ENCODE results near the gene PPP1R2. TPM values are rescaled to one million over a fixed set of nuclear protein-coding genes. Genes with fewer than 3 reads are reported as not detected.

The PPP1R2 gene
- total and polyA plus RNA-seq, 9 of the 15 experiments (the other 6 are each of a cell fraction or from before 2014, with no cell fraction given) = 9.4 to 115 (median 40.3) TPM

DNA sequence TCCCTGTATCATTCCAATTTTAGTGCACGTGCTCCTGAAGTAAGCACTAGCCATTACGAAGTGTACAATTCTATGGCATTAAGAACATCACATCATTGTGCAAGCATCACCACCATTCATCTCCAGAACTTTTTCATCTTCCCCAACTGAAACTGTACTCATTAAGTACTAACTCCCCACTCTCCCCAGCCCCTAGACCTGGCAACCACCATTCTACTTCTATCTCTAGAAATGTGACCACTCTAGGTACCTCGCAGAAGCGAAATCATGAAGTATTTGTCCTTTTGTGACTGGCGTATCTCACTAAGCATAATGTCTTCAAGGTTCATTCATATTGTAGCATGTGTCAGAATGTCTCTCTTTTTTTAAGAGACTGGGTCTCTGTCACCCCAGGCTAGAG, 11.4 kb downstream of the PPP1R2 start:
- peaks cover 29% of the 10 kb centered on the region for H3K79me2 ChIP-seq (ENCODE audit: control insufficient read depth, insufficient read depth, low read length)
- FAIRE-seq = no peak
- H4K20me1 ChIP-seq (replicated peaks; ENCODE audit: control insufficient read depth, insufficient read depth, low read length) = no peaks in the 10 kb centered on the region
- POLR2A ChIA-PET = interaction anchor here (2.2 kb wide), 1 partner anchor 12 kb away, joined by 11 read pairs; the partner anchor contains the start of gene PPP1R2
- peaks cover 10% of the 10 kb centered on the region; the same call in 2 of the 3 replicates for H3K36me3 ChIP-seq (ENCODE audit: control insufficient read depth, insufficient read depth, low read length)
- no peak overlapping the region for H2AFZ ChIP-seq (ENCODE audit: low read depth, low read length)
- no peaks in the 10 kb centered on the region for H3K27me3 ChIP-seq (ENCODE audit: control insufficient read depth in 2 of 2, insufficient read depth in 2 of 2, low read length in 2 of 2)
- no TSS peak for BruUV-seq (replicated peaks)
- peaks cover 2 to 3% of the 10 kb centered on the region in 2 experiments; a peak in 1 of 5 replicates for H3K4me1 ChIP-seq (replicated peaks in 1 of 2; ENCODE audit: control insufficient read depth in 2 of 2, insufficient read depth in 2 of 2, low read length in 2 of 2)
- no peak overlapping the region for H3K4me3 ChIP-seq
- no peak overlapping the region for H3K4me2 ChIP-seq (ENCODE audit: insufficient read depth, low read length)
- H3K9me3 ChIP-seq (replicated peaks; ENCODE audit: control insufficient read depth, insufficient read depth, low read depth, low read length) = no peaks in the 10 kb centered on the region
- intact Hi-C loops (cut with micrococcal nuclease) (no loop called here), in situ Hi-C loops (cut with MboI) (no loop called here)
- no peak for ATAC-seq
- CTCF ChIA-PET (ENCODE audit: low intra/inter-chr PET ratio) = no interaction called here
- no peaks in the 10 kb centered on the region for H3K9me1 ChIP-seq (ENCODE audit: control insufficient read depth, insufficient read depth, low read length)
- 95% methylated on average over 5 of the region's 5 CpGs for WGBS (ENCODE audit: insufficient coverage, low coverage, missing lambda C conversion rate)
- H3K27ac ChIP-seq (ENCODE audit: extremely low read depth, low read depth, low read length) = no peak overlapping the region
- H3K9ac ChIP-seq (ENCODE audit: insufficient read depth in 1 of 2, low read depth in 2 of 2, low read length in 2 of 2) = no peak overlapping the region
- no peak for DNase-seq (ENCODE audit: extremely low read depth in 1 of 4, low spot score in 3 of 4)
- TF ChIP-seq, protein P1, sequence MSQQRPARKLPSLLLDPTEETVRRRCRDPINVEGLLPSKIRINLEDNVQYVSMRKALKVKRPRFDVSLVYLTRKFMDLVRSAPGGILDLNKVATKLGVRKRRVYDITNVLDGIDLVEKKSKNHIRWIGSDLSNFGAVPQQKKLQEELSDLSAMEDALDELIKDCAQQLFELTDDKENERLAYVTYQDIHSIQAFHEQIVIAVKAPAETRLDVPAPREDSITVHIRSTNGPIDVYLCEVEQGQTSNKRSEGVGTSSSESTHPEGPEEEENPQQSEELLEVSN (IDR thresholded peaks at IDR 0.05; ENCODE audit: borderline replicate concordance in 1 of 2, extremely low read depth in 1 of 2, insufficient read depth in 1 of 2, insufficient read length in 1 of 2, low read depth in 1 of 2, low read length in 1 of 2, poor library complexity in 1 of 2, severe bottlenecking in 1 of 2) = no peak
- TF ChIP-seq, protein P2, sequence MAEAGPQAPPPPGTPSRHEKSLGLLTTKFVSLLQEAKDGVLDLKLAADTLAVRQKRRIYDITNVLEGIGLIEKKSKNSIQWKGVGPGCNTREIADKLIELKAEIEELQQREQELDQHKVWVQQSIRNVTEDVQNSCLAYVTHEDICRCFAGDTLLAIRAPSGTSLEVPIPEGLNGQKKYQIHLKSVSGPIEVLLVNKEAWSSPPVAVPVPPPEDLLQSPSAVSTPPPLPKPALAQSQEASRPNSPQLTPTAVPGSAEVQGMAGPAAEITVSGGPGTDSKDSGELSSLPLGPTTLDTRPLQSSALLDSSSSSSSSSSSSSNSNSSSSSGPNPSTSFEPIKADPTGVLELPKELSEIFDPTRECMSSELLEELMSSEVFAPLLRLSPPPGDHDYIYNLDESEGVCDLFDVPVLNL (CRISPR knock-in tag; IDR thresholded peaks at IDR 0.05; ENCODE audit: low read depth) = no peak
- TF ChIP-seq, protein P3, sequence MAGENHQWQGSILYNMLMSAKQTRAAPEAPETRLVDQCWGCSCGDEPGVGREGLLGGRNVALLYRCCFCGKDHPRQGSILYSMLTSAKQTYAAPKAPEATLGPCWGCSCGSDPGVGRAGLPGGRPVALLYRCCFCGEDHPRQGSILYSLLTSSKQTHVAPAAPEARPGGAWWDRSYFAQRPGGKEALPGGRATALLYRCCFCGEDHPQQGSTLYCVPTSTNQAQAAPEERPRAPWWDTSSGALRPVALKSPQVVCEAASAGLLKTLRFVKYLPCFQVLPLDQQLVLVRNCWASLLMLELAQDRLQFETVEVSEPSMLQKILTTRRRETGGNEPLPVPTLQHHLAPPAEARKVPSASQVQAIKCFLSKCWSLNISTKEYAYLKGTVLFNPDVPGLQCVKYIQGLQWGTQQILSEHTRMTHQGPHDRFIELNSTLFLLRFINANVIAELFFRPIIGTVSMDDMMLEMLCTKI (IDR thresholded peaks at IDR 0.05; ENCODE audit: partially characterized antibody) = no peak
- TF ChIP-seq DACH1 (IDR thresholded peaks at IDR 0.05; ENCODE audit: partially characterized antibody) = no peak
- TF ChIP-seq, protein P4, sequence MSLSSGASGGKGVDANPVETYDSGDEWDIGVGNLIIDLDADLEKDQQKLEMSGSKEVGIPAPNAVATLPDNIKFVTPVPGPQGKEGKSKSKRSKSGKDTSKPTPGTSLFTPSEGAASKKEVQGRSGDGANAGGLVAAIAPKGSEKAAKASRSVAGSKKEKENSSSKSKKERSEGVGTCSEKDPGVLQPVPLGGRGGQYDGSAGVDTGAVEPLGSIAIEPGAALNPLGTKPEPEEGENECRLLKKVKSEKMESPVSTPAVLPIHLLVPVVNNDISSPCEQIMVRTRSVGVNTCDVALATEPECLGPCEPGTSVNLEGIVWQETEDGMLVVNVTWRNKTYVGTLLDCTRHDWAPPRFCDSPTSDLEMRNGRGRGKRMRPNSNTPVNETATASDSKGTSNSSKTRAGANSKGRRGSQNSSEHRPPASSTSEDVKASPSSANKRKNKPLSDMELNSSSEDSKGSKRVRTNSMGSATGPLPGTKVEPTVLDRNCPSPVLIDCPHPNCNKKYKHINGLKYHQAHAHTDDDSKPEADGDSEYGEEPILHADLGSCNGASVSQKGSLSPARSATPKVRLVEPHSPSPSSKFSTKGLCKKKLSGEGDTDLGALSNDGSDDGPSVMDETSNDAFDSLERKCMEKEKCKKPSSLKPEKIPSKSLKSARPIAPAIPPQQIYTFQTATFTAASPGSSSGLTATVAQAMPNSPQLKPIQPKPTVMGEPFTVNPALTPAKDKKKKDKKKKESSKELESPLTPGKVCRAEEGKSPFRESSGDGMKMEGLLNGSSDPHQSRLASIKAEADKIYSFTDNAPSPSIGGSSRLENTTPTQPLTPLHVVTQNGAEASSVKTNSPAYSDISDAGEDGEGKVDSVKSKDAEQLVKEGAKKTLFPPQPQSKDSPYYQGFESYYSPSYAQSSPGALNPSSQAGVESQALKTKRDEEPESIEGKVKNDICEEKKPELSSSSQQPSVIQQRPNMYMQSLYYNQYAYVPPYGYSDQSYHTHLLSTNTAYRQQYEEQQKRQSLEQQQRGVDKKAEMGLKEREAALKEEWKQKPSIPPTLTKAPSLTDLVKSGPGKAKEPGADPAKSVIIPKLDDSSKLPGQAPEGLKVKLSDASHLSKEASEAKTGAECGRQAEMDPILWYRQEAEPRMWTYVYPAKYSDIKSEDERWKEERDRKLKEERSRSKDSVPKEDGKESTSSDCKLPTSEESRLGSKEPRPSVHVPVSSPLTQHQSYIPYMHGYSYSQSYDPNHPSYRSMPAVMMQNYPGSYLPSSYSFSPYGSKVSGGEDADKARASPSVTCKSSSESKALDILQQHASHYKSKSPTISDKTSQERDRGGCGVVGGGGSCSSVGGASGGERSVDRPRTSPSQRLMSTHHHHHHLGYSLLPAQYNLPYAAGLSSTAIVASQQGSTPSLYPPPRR (CRISPR knock-in tag; IDR thresholded peaks at IDR 0.05; ENCODE audit: borderline replicate concordance) = no peak
- TF ChIP-seq, protein P5, sequence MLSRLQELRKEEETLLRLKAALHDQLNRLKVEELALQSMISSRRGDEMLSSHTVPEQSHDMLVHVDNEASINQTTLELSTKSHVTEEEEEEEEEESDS (CRISPR knock-in tag; IDR thresholded peaks at IDR 0.05) = no peak
- TF ChIP-seq SUPT5H (IDR thresholded peaks at IDR 0.05) = no peak
- TF ChIP-seq, protein P6, sequence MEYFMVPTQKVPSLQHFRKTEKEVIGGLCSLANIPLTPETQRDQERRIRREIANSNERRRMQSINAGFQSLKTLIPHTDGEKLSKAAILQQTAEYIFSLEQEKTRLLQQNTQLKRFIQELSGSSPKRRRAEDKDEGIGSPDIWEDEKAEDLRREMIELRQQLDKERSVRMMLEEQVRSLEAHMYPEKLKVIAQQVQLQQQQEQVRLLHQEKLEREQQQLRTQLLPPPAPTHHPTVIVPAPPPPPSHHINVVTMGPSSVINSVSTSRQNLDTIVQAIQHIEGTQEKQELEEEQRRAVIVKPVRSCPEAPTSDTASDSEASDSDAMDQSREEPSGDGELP (CRISPR knock-in tag; IDR thresholded peaks at IDR 0.05; ENCODE audit: borderline replicate concordance) = no peak
- no peak for TF ChIP-seq RBM34 (IDR thresholded peaks at IDR 0.05; ENCODE audit: borderline replicate concordance, insufficient read depth, low read length)
- no peak for TF ChIP-seq ZNF589 (CRISPR knock-in tag; IDR thresholded peaks at IDR 0.05; ENCODE audit: low read depth)

Measured in K562 (cell line).